SK-N-SH (cell line): Measurements from ENCODE around the gene OR9Q1. TPM values are rescaled to one million over a fixed set of nuclear protein-coding genes. Genes with fewer than 3 reads are reported as not detected.

ENCODE experiments used
- CTCF ChIA-PET: fragments of 300-600, 350-600 bp; formaldehyde crosslinking; extraction: SDS; loops from one replicate; lab custom pipeline; 2021; lab: Yijun Ruan, JAX
- POLR2A ChIA-PET: fragments of 350-600 bp; sonication (Branson Sonifier 250); formaldehyde crosslinking; extraction: SDS; loops from one replicate; lab custom pipeline; 2020; ENCODE audit warnings: antibody characterized with exemption, inconsistent platforms; lab: Yijun Ruan, JAX
- DNase-seq: peaks from one replicate; pipeline ENCODE4 v3.0.0; 2012
- H2AFZ ChIP-seq: fragments of 200-600 bp; sonication (generic); 2 replicates; pipeline ENCODE4 v1.8.1; 2016; ENCODE audit warnings: antibody characterized with exemption, mild to moderate bottlenecking, low read depth
- H3F3A ChIP-seq: fragments of 200-600 bp; sonication (generic); replicated peaks from 2 replicates; pipeline ENCODE3; 2016; ENCODE audit warnings: antibody characterized with exemption, mild to moderate bottlenecking; ENCODE audit not compliant: insufficient read depth
- H3K27ac ChIP-seq, 2 experiments: fragments of 200-500 bp in 1 of 2; fragments of 200-600 bp in 1 of 2; sonication (Bioruptor generic) in 1 of 2; sonication (generic), shearing (Covaris generic) in 1 of 2; 2 replicates each; pipeline versions ENCODE4 v1.5.1 to v1.6.1; 2014 to 2016; ENCODE audit warnings: low read depth in 2 of 2, inconsistent platforms in 1 of 2, low read length in 1 of 2, mild to moderate bottlenecking in 1 of 2, mixed read lengths in 1 of 2
- H3K27me3 ChIP-seq: fragments of 200-600 bp; sonication (generic), shearing (Covaris generic); 2 replicates; pipeline ENCODE4 v1.6.1; 2016; ENCODE audit warnings: mixed run types; ENCODE audit not compliant: insufficient read depth
- H3K36me3 ChIP-seq, 2 experiments: fragments of 200-500 bp in 1 of 2; fragments of 200-600 bp in 1 of 2; sonication (Bioruptor generic) in 1 of 2; sonication (generic) in 1 of 2; replicated peaks in 1 of 2; 2 replicates each; pipeline versions ENCODE3 to v1.5.1; 2014 to 2016; ENCODE audit warnings: low read length in 1 of 2, mild to moderate bottlenecking in 1 of 2; ENCODE audit not compliant: insufficient read depth in 2 of 2, control insufficient read depth in 1 of 2
- H3K4me1 ChIP-seq, 2 experiments: fragments of 200-500 bp in 1 of 2; fragments of 200-600 bp in 1 of 2; sonication (Bioruptor generic) in 1 of 2; sonication (generic), shearing (Covaris generic) in 1 of 2; 2 replicates each; pipeline versions ENCODE4 v1.5.1 to v1.6.1; 2014 to 2016; ENCODE audit warnings: low read depth in 1 of 2, low read length in 1 of 2, mixed run types in 1 of 2; ENCODE audit not compliant: insufficient read depth in 2 of 2, control insufficient read depth in 1 of 2
- H3K4me2 ChIP-seq: fragments of 200-600 bp; sonication (generic), shearing (Covaris generic); 2 replicates; pipeline ENCODE4 v1.6.1; 2017; ENCODE audit warnings: mixed run types
- H3K4me3 ChIP-seq, 2 experiments: fragments of 200-500 bp in 1 of 2; fragments of 200-600 bp in 1 of 2; sonication (Bioruptor generic) in 1 of 2; sonication (generic), shearing (Covaris generic) in 1 of 2; 2 replicates each; pipeline versions ENCODE4 v1.5.1 to v1.8.1; 2014 to 2016; ENCODE audit warnings: low read depth in 2 of 2, inconsistent platforms in 1 of 2, low read length in 1 of 2, mild to moderate bottlenecking in 1 of 2, mixed read lengths in 1 of 2, moderate library complexity in 1 of 2
- H3K79me2 ChIP-seq: fragments of 200-600 bp; sonication (generic); 2 replicates; pipeline ENCODE4 v1.8.1; 2017; ENCODE audit warnings: mild to moderate bottlenecking; ENCODE audit not compliant: insufficient read depth
- H3K9ac ChIP-seq: fragments of 200-600 bp; sonication (generic); 2 replicates; pipeline ENCODE4 v1.6.1; 2017; ENCODE audit warnings: mixed run types
- H3K9me2 ChIP-seq: fragments of 200-600 bp; sonication (generic); 2 replicates; pipeline ENCODE4 v1.6.1; 2017; ENCODE audit warnings: mixed run types
- H3K9me3 ChIP-seq: fragments of 200-600 bp; sonication (generic); 2 replicates; pipeline ENCODE4 v1.6.1; 2017; ENCODE audit warnings: mixed run types, mild to moderate bottlenecking, moderate library complexity
- H4K20me1 ChIP-seq: fragments of 200-600 bp; sonication (generic); 2 replicates; pipeline ENCODE4 v1.6.1; 2017; ENCODE audit warnings: mild to moderate bottlenecking, mixed run types; ENCODE audit not compliant: insufficient read depth
- CHD2 ChIP-seq: fragments of 150-350 bp; IDR thresholded peaks from 2 replicates; pipeline ENCODE4 v1.6.1; 2018; ENCODE audit warnings: low read length; ENCODE audit not compliant: partially characterized antibody
- ELF1 ChIP-seq: IDR thresholded peaks from 2 replicates; pipeline ENCODE4 v1.4.0; 2012
- EP300 ChIP-seq, 2 experiments: IDR thresholded peaks; 2 replicates each; pipeline versions ENCODE4 v1.4.0 to v1.6.1; 2012; ENCODE audit warnings: borderline replicate concordance in 1 of 2, low read depth in 1 of 2, low read length in 1 of 2
- FOXJ3 ChIP-seq: sonication (generic); formaldehyde crosslinking; IDR thresholded peaks from 2 replicates; pipeline ENCODE4 v1.5.1; 2020; ENCODE audit warnings: mild to moderate bottlenecking, missing genetic modification reagents
- FOXM1 ChIP-seq: IDR thresholded peaks from 2 replicates; pipeline ENCODE4 v1.4.0; 2012; ENCODE audit warnings: low read depth, mild to moderate bottlenecking
- GATA2 ChIP-seq: sonication (generic); formaldehyde crosslinking; IDR thresholded peaks from 2 replicates; pipeline ENCODE4 v1.5.0; 2020; ENCODE audit warnings: mild to moderate bottlenecking, missing genetic modification reagents
- NFIC ChIP-seq: IDR thresholded peaks from 2 replicates; pipeline ENCODE4 v1.4.0; 2012; ENCODE audit warnings: borderline replicate concordance
- POLR2AphosphoS5 ChIP-seq: IDR thresholded peaks from 2 replicates; pipeline ENCODE4 v1.6.1; 2012; ENCODE audit warnings: low read depth, low read length
- SIN3A ChIP-seq: IDR thresholded peaks from 2 replicates; pipeline ENCODE4 v1.6.1; 2012; ENCODE audit warnings: low read depth, mild to moderate bottlenecking, low read length, moderate library complexity, borderline replicate concordance
- SMC3 ChIP-seq: IDR thresholded peaks from 2 replicates; pipeline ENCODE4 v1.6.1; 2012; ENCODE audit warnings: low read depth, low read length, improper control_type of control experiment
- TCF12 ChIP-seq: IDR thresholded peaks from 2 replicates; pipeline ENCODE4 v1.4.0; 2012
- WGBS: methylation state at CpG from one replicate; pipeline ENCODE4 v1.1.6; 2017; ENCODE audit warnings: low lambda C conversion rate; 5-methylcytosine and 5-hydroxymethylcytosine counted together
- polyA plus RNA-seq, 3 experiments: library from polyadenylated mRNA; depleted of rRNA; stranded (reverse); fragments of >200 nt; gene quantifications; 2 replicates each; pipeline ENCODE4 v1.2.3, GENCODE V29; 2012
- TF ChIP-seq, protein P1 (sequence below): IDR thresholded peaks from 2 replicates; pipeline ENCODE4 v1.6.1; 2012; ENCODE audit warnings: mild to moderate bottlenecking, low read depth, low read length, moderate library complexity
- TF ChIP-seq, protein P2 (sequence below): IDR thresholded peaks from 2 replicates; pipeline ENCODE4 v1.4.0; 2012; ENCODE audit warnings: low read depth, borderline replicate concordance
- TF ChIP-seq, protein P3 (sequence below): IDR thresholded peaks from 2 replicates; pipeline ENCODE4 v1.4.0; 2012; ENCODE audit warnings: low read depth, borderline replicate concordance
- TF ChIP-seq, protein P4 (sequence below): fragments of 150-350 bp; IDR thresholded peaks from 2 replicates; pipeline ENCODE4 v1.6.1; 2016; ENCODE audit warnings: mild to moderate bottlenecking, low read depth, low read length
- TF ChIP-seq, protein P5 (sequence below): fragments of 200-600 bp; sonication (generic); IDR thresholded peaks from 2 replicates; pipeline ENCODE4 v1.6.1; 2017; ENCODE audit warnings: antibody characterized with exemption, mild to moderate bottlenecking, moderate library complexity
- TF ChIP-seq, protein P6 (sequence below): fragments of 150-350 bp; IDR thresholded peaks from 2 replicates; pipeline ENCODE4 v1.6.1; 2017; ENCODE audit warnings: antibody characterized with exemption, low read length, low read depth, borderline replicate concordance

Gene OR9Q1
- polyA plus RNA-seq, 1 of the 3 experiments (the other 2 are of a cell fraction): not detected

DNA sequence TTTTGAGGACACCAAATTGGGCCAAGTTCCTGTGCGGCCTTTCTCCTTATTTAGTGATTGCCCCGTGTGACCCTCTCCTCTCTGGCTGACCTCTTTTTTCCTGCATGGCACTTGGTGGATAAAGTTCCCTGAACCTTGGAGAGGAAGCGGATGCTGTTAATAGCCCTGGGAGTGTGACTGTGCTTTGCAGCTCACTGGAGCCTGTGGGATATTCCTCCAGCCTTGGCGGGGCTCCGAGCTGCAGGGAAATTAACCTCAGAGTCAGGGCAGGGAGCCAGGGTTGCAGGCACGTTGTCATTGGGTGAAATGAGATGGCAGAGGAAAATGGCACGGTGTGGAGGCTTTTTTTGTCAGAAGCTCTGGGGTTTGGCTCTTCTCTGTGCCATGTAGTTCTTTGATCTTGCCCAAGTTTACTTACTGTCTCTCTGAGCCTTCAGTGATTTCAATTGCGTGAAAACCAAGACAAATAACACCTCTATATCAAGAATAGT is 965 bp downstream of the OR9Q1 start:
- WGBS: 16% methylated on average over 7 of the region's 8 CpGs
- no peak overlapping the region for H3K4me3 ChIP-seq
- no peaks in the 10 kb centered on the region for H3K36me3 ChIP-seq
- no peaks in the 10 kb centered on the region for H3K79me2 ChIP-seq
- peak overlapping the region; percentile 28; the same call in 1 of the 2 replicates for H3K4me2 ChIP-seq
- DNase-seq: no peak
- no peak for TF ChIP-seq FOXM1
- TF ChIP-seq, protein P1, sequence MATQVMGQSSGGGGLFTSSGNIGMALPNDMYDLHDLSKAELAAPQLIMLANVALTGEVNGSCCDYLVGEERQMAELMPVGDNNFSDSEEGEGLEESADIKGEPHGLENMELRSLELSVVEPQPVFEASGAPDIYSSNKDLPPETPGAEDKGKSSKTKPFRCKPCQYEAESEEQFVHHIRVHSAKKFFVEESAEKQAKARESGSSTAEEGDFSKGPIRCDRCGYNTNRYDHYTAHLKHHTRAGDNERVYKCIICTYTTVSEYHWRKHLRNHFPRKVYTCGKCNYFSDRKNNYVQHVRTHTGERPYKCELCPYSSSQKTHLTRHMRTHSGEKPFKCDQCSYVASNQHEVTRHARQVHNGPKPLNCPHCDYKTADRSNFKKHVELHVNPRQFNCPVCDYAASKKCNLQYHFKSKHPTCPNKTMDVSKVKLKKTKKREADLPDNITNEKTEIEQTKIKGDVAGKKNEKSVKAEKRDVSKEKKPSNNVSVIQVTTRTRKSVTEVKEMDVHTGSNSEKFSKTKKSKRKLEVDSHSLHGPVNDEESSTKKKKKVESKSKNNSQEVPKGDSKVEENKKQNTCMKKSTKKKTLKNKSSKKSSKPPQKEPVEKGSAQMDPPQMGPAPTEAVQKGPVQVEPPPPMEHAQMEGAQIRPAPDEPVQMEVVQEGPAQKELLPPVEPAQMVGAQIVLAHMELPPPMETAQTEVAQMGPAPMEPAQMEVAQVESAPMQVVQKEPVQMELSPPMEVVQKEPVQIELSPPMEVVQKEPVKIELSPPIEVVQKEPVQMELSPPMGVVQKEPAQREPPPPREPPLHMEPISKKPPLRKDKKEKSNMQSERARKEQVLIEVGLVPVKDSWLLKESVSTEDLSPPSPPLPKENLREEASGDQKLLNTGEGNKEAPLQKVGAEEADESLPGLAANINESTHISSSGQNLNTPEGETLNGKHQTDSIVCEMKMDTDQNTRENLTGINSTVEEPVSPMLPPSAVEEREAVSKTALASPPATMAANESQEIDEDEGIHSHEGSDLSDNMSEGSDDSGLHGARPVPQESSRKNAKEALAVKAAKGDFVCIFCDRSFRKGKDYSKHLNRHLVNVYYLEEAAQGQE: no peak
- TF ChIP-seq SIN3A: no peak
- TF ChIP-seq POLR2AphosphoS5: no peak
- TF ChIP-seq NFIC: no peak
- no peak for TF ChIP-seq TCF12
- TF ChIP-seq EP300 (IDR thresholded peaks at IDR 0.05; ENCODE audit: borderline replicate concordance in 1 of 2, low read depth in 1 of 2, low read length in 1 of 2): no peak
- TF ChIP-seq GATA2 (CRISPR knock-in tag): no peak
- TF ChIP-seq, protein P2, sequence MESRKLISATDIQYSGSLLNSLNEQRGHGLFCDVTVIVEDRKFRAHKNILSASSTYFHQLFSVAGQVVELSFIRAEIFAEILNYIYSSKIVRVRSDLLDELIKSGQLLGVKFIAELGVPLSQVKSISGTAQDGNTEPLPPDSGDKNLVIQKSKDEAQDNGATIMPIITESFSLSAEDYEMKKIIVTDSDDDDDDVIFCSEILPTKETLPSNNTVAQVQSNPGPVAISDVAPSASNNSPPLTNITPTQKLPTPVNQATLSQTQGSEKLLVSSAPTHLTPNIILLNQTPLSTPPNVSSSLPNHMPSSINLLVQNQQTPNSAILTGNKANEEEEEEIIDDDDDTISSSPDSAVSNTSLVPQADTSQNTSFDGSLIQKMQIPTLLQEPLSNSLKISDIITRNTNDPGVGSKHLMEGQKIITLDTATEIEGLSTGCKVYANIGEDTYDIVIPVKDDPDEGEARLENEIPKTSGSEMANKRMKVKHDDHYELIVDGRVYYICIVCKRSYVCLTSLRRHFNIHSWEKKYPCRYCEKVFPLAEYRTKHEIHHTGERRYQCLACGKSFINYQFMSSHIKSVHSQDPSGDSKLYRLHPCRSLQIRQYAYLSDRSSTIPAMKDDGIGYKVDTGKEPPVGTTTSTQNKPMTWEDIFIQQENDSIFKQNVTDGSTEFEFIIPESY: no peak
- no peak for TF ChIP-seq ELF1
- peaks cover 0 to 4% of the 10 kb centered on the region in 2 experiments; a peak in 1 of 4 replicates for H3K4me1 ChIP-seq
- H3K9me3 ChIP-seq: no peaks in the 10 kb centered on the region
- peaks cover 7% of the 10 kb centered on the region; the same call in 1 of the 2 replicates for H3K27me3 ChIP-seq
- H3K9me2 ChIP-seq: no peaks in the 10 kb centered on the region
- H3K27ac ChIP-seq: no peak overlapping the region
- H3K9ac ChIP-seq: no peak overlapping the region
- H2AFZ ChIP-seq: peak overlapping the region; percentile 76
- CTCF ChIA-PET: no interaction called here
- POLR2A ChIA-PET: no interaction called here
- no peaks in the 10 kb centered on the region for H3F3A ChIP-seq
- no peaks in the 10 kb centered on the region for H4K20me1 ChIP-seq

DNA sequence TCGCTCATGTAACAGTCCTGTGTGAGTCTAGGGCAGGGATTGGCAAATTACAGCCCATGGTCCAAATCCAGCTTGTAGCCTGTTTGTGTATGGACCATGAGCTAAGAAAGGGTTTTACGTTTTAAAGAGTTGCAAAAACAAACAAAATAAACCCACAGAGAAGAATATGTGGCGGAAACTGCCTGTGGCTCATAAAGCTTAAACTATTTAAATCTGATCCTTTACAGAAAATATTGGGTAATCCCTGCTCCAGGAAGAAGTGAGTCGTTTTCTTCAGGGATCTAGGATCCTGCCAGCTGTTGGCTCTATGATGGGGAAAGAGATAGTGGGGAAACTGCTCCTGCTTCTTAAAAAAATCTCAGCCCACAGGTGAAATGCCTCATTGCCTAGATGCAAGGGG is 3.7 kb downstream of the OR9Q1 start:
- DNase-seq: no peak
- Histone ChIP-seq H3K27ac (no peak overlapping the region), H3K79me2 (no peaks in the 10 kb centered on the region), H3K9me2 (no peaks in the 10 kb centered on the region), H2AFZ (no peak overlapping the region), H3K9me3 (no peaks in the 10 kb centered on the region), H3K27me3 (peaks cover 7% of the 10 kb centered on the region; the same call in 1 of the 2 replicates), H4K20me1 (no peaks in the 10 kb centered on the region), H3K36me3 (no peaks in the 10 kb centered on the region), H3K4me3 (no peak overlapping the region), H3K4me1 (peaks cover 0 to 4% of the 10 kb centered on the region in 2 experiments; a peak in 1 of 4 replicates), H3K4me2 (no peak overlapping the region), H3F3A (no peaks in the 10 kb centered on the region), H3K9ac (no peak overlapping the region)
- CTCF ChIA-PET: no interaction called here
- 5% methylated on average over 4 of the region's 4 CpGs for WGBS
- POLR2A ChIA-PET: no interaction called here
- TF ChIP-seq, protein P3, sequence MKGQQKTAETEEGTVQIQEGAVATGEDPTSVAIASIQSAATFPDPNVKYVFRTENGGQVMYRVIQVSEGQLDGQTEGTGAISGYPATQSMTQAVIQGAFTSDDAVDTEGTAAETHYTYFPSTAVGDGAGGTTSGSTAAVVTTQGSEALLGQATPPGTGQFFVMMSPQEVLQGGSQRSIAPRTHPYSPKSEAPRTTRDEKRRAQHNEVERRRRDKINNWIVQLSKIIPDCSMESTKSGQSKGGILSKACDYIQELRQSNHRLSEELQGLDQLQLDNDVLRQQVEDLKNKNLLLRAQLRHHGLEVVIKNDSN: no peak
- TF ChIP-seq, protein P4, sequence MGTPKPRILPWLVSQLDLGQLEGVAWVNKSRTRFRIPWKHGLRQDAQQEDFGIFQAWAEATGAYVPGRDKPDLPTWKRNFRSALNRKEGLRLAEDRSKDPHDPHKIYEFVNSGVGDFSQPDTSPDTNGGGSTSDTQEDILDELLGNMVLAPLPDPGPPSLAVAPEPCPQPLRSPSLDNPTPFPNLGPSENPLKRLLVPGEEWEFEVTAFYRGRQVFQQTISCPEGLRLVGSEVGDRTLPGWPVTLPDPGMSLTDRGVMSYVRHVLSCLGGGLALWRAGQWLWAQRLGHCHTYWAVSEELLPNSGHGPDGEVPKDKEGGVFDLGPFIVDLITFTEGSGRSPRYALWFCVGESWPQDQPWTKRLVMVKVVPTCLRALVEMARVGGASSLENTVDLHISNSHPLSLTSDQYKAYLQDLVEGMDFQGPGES: no peak
- TF ChIP-seq POLR2AphosphoS5: no peak
- TF ChIP-seq, protein P5, sequence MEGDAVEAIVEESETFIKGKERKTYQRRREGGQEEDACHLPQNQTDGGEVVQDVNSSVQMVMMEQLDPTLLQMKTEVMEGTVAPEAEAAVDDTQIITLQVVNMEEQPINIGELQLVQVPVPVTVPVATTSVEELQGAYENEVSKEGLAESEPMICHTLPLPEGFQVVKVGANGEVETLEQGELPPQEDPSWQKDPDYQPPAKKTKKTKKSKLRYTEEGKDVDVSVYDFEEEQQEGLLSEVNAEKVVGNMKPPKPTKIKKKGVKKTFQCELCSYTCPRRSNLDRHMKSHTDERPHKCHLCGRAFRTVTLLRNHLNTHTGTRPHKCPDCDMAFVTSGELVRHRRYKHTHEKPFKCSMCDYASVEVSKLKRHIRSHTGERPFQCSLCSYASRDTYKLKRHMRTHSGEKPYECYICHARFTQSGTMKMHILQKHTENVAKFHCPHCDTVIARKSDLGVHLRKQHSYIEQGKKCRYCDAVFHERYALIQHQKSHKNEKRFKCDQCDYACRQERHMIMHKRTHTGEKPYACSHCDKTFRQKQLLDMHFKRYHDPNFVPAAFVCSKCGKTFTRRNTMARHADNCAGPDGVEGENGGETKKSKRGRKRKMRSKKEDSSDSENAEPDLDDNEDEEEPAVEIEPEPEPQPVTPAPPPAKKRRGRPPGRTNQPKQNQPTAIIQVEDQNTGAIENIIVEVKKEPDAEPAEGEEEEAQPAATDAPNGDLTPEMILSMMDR: no peak
- no peak for TF ChIP-seq CHD2
- no peak for TF ChIP-seq SMC3
- TF ChIP-seq FOXJ3 (CRISPR knock-in tag): no peak
- TF ChIP-seq, protein P6, sequence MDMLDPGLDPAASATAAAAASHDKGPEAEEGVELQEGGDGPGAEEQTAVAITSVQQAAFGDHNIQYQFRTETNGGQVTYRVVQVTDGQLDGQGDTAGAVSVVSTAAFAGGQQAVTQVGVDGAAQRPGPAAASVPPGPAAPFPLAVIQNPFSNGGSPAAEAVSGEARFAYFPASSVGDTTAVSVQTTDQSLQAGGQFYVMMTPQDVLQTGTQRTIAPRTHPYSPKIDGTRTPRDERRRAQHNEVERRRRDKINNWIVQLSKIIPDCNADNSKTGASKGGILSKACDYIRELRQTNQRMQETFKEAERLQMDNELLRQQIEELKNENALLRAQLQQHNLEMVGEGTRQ: no peak
- TF ChIP-seq TCF12: no peak
- no peak for TF ChIP-seq EP300 (IDR thresholded peaks at IDR 0.05; ENCODE audit: borderline replicate concordance in 1 of 2, low read depth in 1 of 2, low read length in 1 of 2)
